Measurements from ENCODE around the gene CHDH.

CHDH gene

GRCh38 chr3:53806182-53807116 lies 39.8 kb downstream of the CHDH start:
- no peak for DNase-seq

GRCh38 chr3:53805463-53806159 lies 40.6 kb downstream of the CHDH start:
- DNase-seq = no peak

GRCh38 chr3:53804697-53805462 lies 41.3 kb downstream of the CHDH start:
- DNase-seq = no peak

GRCh38 chr3:53803816-53804695 lies 42.2 kb downstream of the CHDH start:
- DNase-seq = no peak

- no peak for DNase-seq
Measured at GRCh38 chr3:53803124-53803815, 42.9 kb downstream of the CHDH start.

- no peak for DNase-seq
Measured at GRCh38 chr3:53802256-53802880, 43.9 kb downstream of the CHDH start.

GRCh38 chr3:53801319-53801718 lies 44.9 kb downstream of the CHDH start:
- DNase-seq = no peak

GRCh38 chr3:53800041-53800906 lies 45.9 kb downstream of the CHDH start:
- DNase-seq = no peak

GRCh38 chr3:53799338-53799865 lies 46.8 kb downstream of the CHDH start:
- no peak for DNase-seq

GRCh38 chr3:53798144-53798543 lies 48.1 kb downstream of the CHDH start:
- no peak for DNase-seq

- DNase-seq = no peak
Measured at GRCh38 chr3:53795789-53796560, 50.2 kb downstream of the CHDH start.

- DNase-seq = no peak
Measured at GRCh38 chr3:53795176-53795575, 51.0 kb downstream of the CHDH start.

GRCh38 chr3:53794597-53794996 lies 51.6 kb downstream of the CHDH start:
- no peak for DNase-seq

GRCh38 chr3:53792866-53793265 lies 53.4 kb downstream of the CHDH start:
- no peak for DNase-seq

- no peak for DNase-seq
Measured at GRCh38 chr3:53791317-53791716, 54.9 kb downstream of the CHDH start.

GRCh38 chr3:53790470-53790869 lies 55.7 kb downstream of the CHDH start:
- no peak for DNase-seq

GRCh38 chr3:53789459-53789858 lies 56.8 kb downstream of the CHDH start:
- no peak for DNase-seq

GRCh38 chr3:53788038-53788437 lies 58.2 kb downstream of the CHDH start:
- DNase-seq = no peak

- no peak for DNase-seq
Measured at GRCh38 chr3:53787016-53787415, 59.2 kb downstream of the CHDH start.

All from activated gamma-delta T cell (primary cell).